ENCODE measurements around the gene CLIP2.
"Not testable (repeated sequence)": the region's sequence is repeated elsewhere in the genome, so short reads cannot be mapped to it uniquely, and the experiment has no call there.

CLIP2 gene

GRCh38 chr7:74376256-74377036, 87.2 kb downstream of the CLIP2 start:
- DNase-seq, result no peak

DNA sequence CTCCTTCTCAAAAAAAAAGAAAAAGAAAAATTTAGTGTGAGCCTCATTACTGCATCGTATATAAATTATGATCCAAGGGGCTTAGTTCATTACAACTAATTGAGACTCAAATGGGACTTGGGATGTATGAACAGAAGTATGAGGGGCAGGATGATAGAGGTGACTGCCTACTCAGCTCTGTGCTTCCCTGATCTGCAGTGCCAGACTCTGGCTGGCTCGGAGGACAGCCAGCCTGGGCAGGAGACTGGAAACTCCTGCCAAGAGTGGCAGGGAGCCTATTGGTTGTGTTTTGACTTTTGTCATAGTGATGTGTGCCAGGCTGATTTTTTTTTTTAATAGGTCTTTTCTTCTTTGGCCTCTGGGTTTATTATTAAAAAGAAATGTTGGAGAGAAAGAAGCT, 90.7 kb downstream of the CLIP2 start:
- no peak for DNase-seq

DNA sequence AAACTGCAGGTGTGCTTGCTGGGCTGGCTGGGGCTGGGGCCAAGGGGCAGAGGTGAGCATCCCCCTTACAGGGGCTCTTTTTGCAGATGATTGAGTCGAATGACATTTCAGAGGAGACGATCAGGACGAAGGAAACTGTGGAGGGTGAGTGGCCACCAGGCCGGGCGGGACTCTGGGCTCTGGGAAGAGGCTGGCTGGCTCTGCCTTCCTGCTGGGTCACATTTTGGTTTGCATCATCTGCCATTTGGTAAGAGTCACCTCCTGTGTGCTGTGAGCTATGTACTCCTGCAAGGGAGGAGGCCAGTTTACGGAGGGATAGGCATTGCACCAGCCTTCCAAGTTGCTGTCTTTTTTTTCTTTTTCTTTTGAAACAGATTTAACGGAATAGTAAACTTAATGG, 91.5 kb downstream of the CLIP2 start:
- DNase-seq, result no peak

DNA sequence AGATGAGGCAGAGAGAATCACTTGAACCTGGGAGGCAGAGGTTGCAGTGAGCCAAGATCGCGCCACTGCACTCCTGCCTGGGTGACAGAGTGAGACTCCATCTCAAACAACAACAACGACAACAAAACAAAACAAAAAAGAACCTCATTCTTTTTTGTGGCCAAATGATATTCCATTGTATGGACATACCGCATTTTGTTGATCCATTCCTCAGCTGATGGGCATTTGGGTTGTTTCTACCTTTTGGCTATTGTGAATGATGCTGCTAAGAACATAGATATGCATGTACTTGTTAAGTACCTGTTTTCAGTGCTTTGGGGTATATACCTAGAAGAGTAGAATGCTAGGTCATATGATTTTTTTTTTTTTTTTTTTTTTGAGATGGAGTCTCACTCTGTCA, 94.9 kb downstream of the CLIP2 start:
- DNase-seq, result not testable (repeated sequence)

- DNase-seq, result not testable (repeated sequence)
Measured at GRCh38 chr7:74384854-74385253, 95.6 kb downstream of the CLIP2 start.

GRCh38 chr7:74387606-74388005, 98.4 kb downstream of the CLIP2 start:
- no peak for DNase-seq

DNA sequence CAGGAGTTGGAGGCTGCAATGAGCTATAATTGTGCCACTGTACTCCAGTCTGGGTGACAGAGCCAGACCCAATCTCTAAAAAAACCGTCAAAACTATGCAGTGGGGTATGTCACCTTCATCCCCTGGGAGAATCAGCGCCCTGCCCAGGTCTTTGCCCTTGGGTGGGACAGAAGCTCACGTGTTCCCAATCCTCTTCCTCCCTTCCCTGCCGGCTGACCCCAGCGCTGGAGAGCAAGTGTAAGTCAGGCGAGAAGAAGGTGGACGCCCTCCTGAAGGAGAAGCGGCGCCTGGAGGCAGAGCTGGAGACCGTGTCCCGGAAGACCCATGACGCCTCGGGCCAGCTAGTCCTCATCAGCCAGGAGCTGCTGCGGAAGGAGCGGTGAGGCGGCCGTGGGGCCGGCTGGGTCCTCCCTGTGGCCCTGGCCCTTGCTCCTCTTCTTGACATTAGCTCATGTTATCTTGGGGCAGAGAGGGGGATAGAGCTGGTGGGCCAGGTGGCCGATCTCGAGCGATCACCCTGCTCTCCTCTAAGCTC, 99.7 kb downstream of the CLIP2 start:
- no peak for DNase-seq

GRCh38 chr7:74393722-74394121, 104.5 kb downstream of the CLIP2 start:
- DNase-seq, result not testable (repeated sequence)

DNA sequence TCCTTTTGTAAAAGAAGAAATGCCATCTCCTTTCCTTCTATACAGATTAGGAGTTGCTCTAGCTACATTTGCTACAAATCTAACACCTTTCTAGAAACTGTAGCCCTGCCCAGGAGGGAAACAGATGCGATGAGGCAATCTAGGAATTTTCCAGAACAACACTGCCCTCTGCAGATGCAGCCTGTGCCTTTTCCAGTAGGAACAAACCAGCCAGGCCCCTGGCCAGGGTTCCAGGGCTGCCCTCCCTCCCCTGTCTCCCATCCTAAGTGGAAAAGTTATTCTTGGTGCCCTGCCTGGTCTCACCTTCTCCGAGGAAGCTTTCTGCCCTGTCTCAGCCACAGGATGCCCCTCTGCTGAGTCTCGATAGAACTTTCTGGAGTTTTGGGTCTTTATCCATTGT, 105.4 kb downstream of the CLIP2 start:
- DNase-seq, result not testable (repeated sequence)

GRCh38 chr7:74395745-74396311, 106.6 kb downstream of the CLIP2 start:
- no peak for DNase-seq

- DNase-seq, result no peak
Measured at GRCh38 chr7:74396993-74397392, 107.8 kb downstream of the CLIP2 start.

DNA sequence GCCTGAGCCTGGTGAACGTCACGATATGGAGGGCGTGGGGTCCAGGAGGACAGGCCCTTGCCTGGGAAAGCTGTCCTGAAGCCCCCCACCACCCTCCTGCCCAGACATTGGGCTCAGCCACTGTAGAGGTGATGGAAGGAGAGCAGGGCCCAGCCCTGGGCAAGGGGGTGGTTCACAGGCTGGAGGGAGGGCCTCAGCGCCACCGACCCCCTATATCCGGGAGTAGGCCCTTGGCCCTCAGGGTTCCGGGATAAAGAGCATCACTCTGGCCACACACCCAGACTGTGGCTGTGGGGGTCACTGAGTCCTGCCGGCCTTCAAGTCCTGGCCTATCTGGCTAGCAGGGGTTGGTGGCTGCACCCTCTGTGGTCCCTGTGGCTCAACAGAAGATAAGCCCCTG, 109.2 kb downstream of the CLIP2 start:
- no peak for DNase-seq

- DNase-seq, result no peak
Measured at GRCh38 chr7:74399006-74399405, 109.8 kb downstream of the CLIP2 start.

- no peak for DNase-seq
Measured at GRCh38 chr7:74400420-74401136, 111.4 kb downstream of the CLIP2 start.

- DNase-seq, result peak; percentile 15
Measured at GRCh38 chr7:74401137-74401859, 112.1 kb downstream of the CLIP2 start.

DNA sequence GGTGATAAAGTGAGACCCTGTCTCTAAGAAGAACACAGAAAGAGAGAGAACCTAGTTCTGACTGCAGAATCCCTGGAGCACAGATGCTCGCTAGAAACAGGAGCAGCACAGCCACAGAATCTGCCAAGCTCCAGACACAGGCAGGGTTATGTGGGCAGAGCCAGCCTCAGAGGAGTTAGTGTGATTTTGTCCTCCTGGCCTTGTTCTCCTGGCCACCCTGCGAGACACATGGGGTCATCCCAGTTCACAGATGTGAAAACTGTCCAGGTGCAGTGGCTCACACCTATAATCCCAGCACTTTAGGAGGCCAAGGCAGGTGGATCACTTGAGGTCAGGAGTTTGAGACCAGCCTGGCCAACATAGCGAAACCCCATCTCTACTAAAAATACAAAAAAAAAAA, 113.5 kb downstream of the CLIP2 start:
- not testable (repeated sequence) for DNase-seq

DNA sequence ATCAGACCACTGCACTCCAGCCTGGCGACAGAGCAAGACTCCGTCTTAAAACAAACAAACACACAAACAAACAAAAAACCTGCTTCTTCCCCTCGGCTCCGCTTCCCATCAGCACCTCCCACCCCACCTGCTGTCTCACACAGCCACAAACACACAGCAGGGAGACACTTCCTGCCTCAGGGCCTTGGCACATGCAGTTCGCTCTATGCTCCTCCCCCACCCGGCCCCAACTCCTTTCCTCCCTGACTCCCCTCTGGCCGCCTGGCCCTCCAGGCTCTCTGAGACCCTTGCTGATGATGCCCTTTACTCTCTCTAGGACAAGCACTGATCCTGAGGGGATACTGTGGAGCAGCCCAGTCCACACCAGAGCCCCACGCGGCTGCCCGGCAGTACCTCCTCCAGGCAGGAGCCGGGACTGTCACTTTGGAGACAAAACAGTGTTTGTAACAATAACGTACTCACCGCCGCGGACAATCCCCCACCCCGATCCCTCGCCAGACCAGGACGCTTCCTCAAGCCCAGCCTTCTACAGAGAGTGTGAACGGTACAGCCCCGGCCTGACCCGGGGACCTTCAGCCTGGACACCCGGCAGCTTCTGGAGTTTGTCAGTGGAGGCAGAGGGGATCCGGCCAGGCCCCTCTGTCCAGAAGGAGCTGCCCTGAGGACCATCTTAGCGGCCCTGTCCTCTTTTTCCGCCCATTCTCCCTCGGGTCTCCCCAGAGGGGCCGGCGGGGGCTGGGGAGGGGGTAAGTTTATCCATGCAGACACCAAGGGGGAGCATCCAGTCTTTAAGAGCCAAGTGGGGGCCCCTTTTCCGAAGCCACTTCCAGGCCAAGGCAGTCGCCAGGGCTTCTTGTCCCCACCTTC, 114.5 kb downstream of the CLIP2 start:
- DNase-seq, result no peak

GRCh38 chr7:74404388-74404700, 115.1 kb downstream of the CLIP2 start:
- DNase-seq, result no peak

- DNase-seq, result no peak
Measured at GRCh38 chr7:74404741-74405140, 115.5 kb downstream of the CLIP2 start.

DNA sequence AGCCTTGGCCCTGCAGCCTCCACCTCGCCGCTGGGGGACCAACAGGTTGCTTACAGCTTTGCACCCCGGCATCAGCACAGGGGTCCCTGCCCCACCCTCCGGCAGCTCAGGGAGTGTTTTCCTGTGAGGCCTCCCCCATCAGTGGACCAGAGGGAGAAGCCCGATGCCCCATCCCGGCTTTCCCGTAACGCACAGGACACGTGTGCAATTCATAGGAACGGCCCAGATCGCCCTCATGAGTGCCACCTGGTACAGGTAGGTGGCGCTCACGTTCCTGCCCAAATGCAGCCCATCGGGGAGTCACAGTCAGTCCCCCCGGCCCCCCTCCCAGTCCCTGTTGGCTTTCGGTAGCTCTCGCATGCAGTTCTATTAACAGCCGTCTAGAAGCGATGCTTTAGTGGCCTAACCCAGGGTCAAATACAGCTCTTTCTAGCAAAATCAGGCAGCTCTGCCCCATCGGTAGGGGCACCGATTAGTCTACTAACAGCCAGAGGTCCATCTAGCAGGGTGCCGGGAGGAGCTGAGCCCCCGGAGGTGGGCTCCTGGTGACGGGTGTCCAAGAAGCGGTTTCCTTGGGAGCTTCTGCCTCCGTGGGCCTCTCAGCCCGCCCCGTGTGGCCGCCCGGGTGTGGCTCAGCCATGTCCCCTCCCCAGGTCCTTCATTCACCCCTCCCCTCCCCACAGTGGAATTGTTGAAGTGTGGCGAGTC, 116.1 kb downstream of the CLIP2 start:
- no peak for DNase-seq

DNA sequence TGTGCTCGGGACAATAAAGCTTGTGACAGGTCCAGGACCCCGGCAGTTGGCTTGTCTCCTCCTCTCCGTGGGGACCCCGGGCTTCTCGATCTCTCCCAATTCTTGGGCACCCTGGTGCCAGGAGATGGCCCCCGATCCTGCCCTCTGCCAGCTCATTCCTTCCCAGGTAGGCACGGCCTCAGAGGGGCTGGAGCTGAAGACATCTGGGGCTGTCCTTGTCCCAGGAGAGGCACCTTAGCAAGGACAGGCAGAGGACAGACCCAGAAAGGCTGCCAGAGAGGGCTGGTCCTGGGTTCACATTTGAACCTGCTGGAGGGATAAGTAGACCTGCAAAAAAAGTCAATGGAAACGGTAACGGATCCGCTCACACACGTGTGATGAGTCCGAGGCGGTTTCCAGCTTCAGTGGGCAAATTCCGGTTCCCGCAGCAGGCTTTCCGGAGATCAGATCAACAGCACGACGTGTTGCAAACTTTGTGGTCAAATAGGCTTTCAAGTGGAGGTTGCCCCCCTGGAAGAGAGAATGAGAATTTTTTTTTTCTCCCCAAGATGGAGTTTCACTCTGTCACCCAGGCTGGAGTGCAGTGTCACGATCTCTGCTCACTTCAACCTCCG, 116.8 kb downstream of the CLIP2 start:
- DNase-seq, result no peak
